HCT116 (cell line): ENCODE measurements around the gene VWC2. TPM values are rescaled to one million over a fixed set of nuclear protein-coding genes. Genes with fewer than 3 reads are reported as not detected.

ENCODE experiments used
- ATAC-seq: fragments of 200-7000 bp; cut with Tn5 transposase; 2 replicates; pipeline ENCODE4 v1.9.1; 2020; ENCODE audit warnings: mild to moderate bottlenecking, moderate library complexity
- BruUV-seq: library from RNA; stranded (reverse); fragments of 400-500 nt; replicated peaks from 2 replicates; lab custom pipeline; 2021; lab: Mats Ljungman, UMichigan
- CTCF ChIA-PET: fragments of 300-600 bp; sonication (Branson Sonifier 250); formaldehyde crosslinking; loops from one replicate; lab custom pipeline; 2021; ENCODE audit warnings: antibody characterized with exemption; lab: Charles Lee
- POLR2A ChIA-PET: fragments of 300-600, 350-600 bp; sonication (Branson Sonifier 250); formaldehyde crosslinking; loops from one replicate; lab custom pipeline; 2021; ENCODE audit warnings: antibody characterized with exemption; lab: Charles Lee
- RAD21 ChIA-PET, 2 experiments: fragments of 300-600 bp; sonication (Branson Sonifier 250); formaldehyde crosslinking; loops; one replicate each; lab custom pipeline; 2023; ENCODE audit warnings: low total read pairs in 2 of 2; ENCODE audit not compliant: uncharacterized antibody in 2 of 2, unreplicated experiment in 2 of 2, low non-redundant PET in 1 of 2; lab: Charles Lee
- DNase-seq: peaks from one replicate; pipeline ENCODE4 v3.0.0-alpha.2; 2010; ENCODE audit warnings: low read depth, low spot score
- H2AFZ ChIP-seq: fragments of 200-600 bp; shearing (Covaris generic), sonication (generic); 2 replicates; pipeline ENCODE4 v1.6.1; 2017; ENCODE audit warnings: low read depth, mixed run types, mixed read lengths, antibody characterized with exemption, low read length; ENCODE audit not compliant: poor library complexity, severe bottlenecking
- H3K27ac ChIP-seq: 2 replicates; pipeline ENCODE4 v1.5.1; 2012; ENCODE audit warnings: low read depth, low read length
- H3K27me3 ChIP-seq: fragments of 200-600 bp; sonication (generic); 2 replicates; pipeline ENCODE4 v1.6.1; 2016; ENCODE audit warnings: mixed run types, low read length, mixed read lengths; ENCODE audit not compliant: insufficient read depth
- H3K36me3 ChIP-seq, 2 experiments: fragments of 200-500 bp in 1 of 2; fragments of 200-600 bp in 1 of 2; sonication (Bioruptor generic) in 1 of 2; sonication (generic) in 1 of 2; 2 replicates each; pipeline versions ENCODE4 v1.5.1 to v1.6.1; 2014 to 2016; ENCODE audit warnings: low read length in 2 of 2, inconsistent platforms in 1 of 2, mixed read lengths in 1 of 2, mixed run types in 1 of 2; ENCODE audit not compliant: insufficient read depth in 2 of 2, control insufficient read depth in 1 of 2
- H3K4me1 ChIP-seq, 2 experiments: fragments of 200-600 bp in 1 of 2; sonication (generic) in 1 of 2; 2 replicates each; pipeline versions ENCODE4 v1.5.1 to v1.6.1; 2012 to 2017; ENCODE audit warnings: low read length in 2 of 2, inconsistent platforms in 1 of 2, mild to moderate bottlenecking in 1 of 2, mixed read lengths in 1 of 2, mixed run types in 1 of 2, moderate library complexity in 1 of 2; ENCODE audit not compliant: insufficient read depth in 2 of 2, control insufficient read depth in 1 of 2
- H3K4me2 ChIP-seq: fragments of 200-600 bp; sonication (generic); 2 replicates; pipeline ENCODE4 v1.6.1; 2017; ENCODE audit warnings: mixed run types, low read length, mixed read lengths
- H3K4me3 ChIP-seq, 2 experiments: fragments of 200-600 bp in 1 of 2; sonication (generic) in 1 of 2; replicated peaks in 1 of 2; 2 replicates each; pipeline ENCODE4 v1.5.1; 2011 to 2016; ENCODE audit warnings: low read length in 2 of 2, control low read depth in 1 of 2, low read depth in 1 of 2, mild to moderate bottlenecking in 1 of 2, mixed read lengths in 1 of 2, mixed run types in 1 of 2
- H3K79me2 ChIP-seq: fragments of 200-600 bp; sonication (generic); 2 replicates; pipeline ENCODE4 v1.6.1; 2017; ENCODE audit warnings: mild to moderate bottlenecking, mixed run types, low read length, moderate library complexity, mixed read lengths; ENCODE audit not compliant: insufficient read depth
- H3K9ac ChIP-seq: fragments of 200-600 bp; sonication (generic); 2 replicates; pipeline ENCODE4 v1.6.1; 2016; ENCODE audit warnings: low read length, mixed read lengths
- H3K9me2 ChIP-seq: fragments of 200-600 bp; sonication (generic), shearing (Covaris generic); 2 replicates; pipeline ENCODE4 v1.6.1; 2017; ENCODE audit warnings: mixed run types, mild to moderate bottlenecking, moderate library complexity; ENCODE audit not compliant: insufficient read depth
- H3K9me3 ChIP-seq, 2 experiments: fragments of 200-500 bp in 1 of 2; fragments of 200-600 bp in 1 of 2; sonication (Bioruptor generic) in 1 of 2; sonication (generic) in 1 of 2; 2 replicates each; pipeline ENCODE4 v1.6.1; 2014 to 2017; ENCODE audit warnings: low read length in 2 of 2, mixed read lengths in 2 of 2, inconsistent platforms in 1 of 2, low read depth in 1 of 2, mild to moderate bottlenecking in 1 of 2, mixed run types in 1 of 2, moderate library complexity in 1 of 2; ENCODE audit not compliant: control insufficient read depth in 1 of 2, insufficient read depth in 1 of 2
- H4K20me1 ChIP-seq: fragments of 200-600 bp; sonication (generic), shearing (Covaris generic); 2 replicates; pipeline ENCODE4 v1.6.1; 2017; ENCODE audit warnings: mixed run types, mild to moderate bottlenecking, moderate library complexity; ENCODE audit not compliant: insufficient read depth
- ATF3 ChIP-seq: IDR thresholded peaks from 2 replicates; pipeline ENCODE4 v1.6.1; 2012
- CEBPB ChIP-seq: IDR thresholded peaks from 2 replicates; pipeline ENCODE4 v1.6.1; 2012; ENCODE audit warnings: low read depth
- CTCF ChIP-seq, 3 experiments: fragments of 200-600 bp in 1 of 3; sonication (generic) in 1 of 3; IDR thresholded peaks in 2 of 3; conservative IDR thresholded peaks in 1 of 3; 2 replicates each; pipeline ENCODE4 v1.5.1; 2012 to 2017; ENCODE audit warnings: low read depth in 2 of 3, low read length in 2 of 3, antibody characterized with exemption in 1 of 3, borderline replicate concordance in 1 of 3, control low read depth in 1 of 3, mild to moderate bottlenecking in 1 of 3, mixed read lengths in 1 of 3, mixed run types in 1 of 3, moderate library complexity in 1 of 3; ENCODE audit not compliant: insufficient read depth in 1 of 3
- EZH2 ChIP-seq: fragments of 200-600 bp; sonication (generic); IDR thresholded peaks from 2 replicates; pipeline ENCODE4 v1.6.1; 2017; ENCODE audit warnings: antibody characterized with exemption, mixed run types
- EZH2phosphoT487 ChIP-seq: fragments of 200-600 bp; IDR thresholded peaks from 2 replicates; pipeline ENCODE4 v1.6.1; 2018; ENCODE audit warnings: antibody characterized with exemption, borderline replicate concordance
- FOSL1 ChIP-seq: IDR thresholded peaks from 2 replicates; pipeline ENCODE4 v1.6.1; 2012; ENCODE audit warnings: low read depth
- JUND ChIP-seq: IDR thresholded peaks from 2 replicates; pipeline ENCODE4 v1.6.1; 2012
- MAX ChIP-seq: IDR thresholded peaks from 2 replicates; pipeline ENCODE4 v1.6.1; 2012
- POLR2A ChIP-seq: IDR thresholded peaks from 2 replicates; pipeline ENCODE4 v1.7.0; 2011; ENCODE audit warnings: borderline replicate concordance; ENCODE audit not compliant: insufficient read depth, insufficient read length; ENCODE audit errors: extremely low read depth
- RAD21 ChIP-seq: IDR thresholded peaks from 2 replicates; pipeline ENCODE4 v1.6.1; 2012; ENCODE audit warnings: low read depth, mild to moderate bottlenecking
- REST ChIP-seq: IDR thresholded peaks from 2 replicates; pipeline ENCODE4 v1.6.1; 2012; ENCODE audit warnings: low read depth
- SIN3A ChIP-seq: IDR thresholded peaks from 2 replicates; pipeline ENCODE4 v1.6.1; 2012; ENCODE audit warnings: low read depth
- SP1 ChIP-seq: IDR thresholded peaks from 2 replicates; pipeline ENCODE4 v1.6.1; 2012; ENCODE audit warnings: low read depth
- SRF ChIP-seq: IDR thresholded peaks from 2 replicates; pipeline ENCODE4 v1.6.1; 2012; ENCODE audit warnings: low read depth
- TCF7L2 ChIP-seq: IDR thresholded peaks from 2 replicates; pipeline ENCODE4 v1.7.0; 2011; ENCODE audit warnings: borderline replicate concordance, inconsistent platforms; ENCODE audit not compliant: insufficient read depth, insufficient read length; ENCODE audit errors: extremely low read depth
- ZNF274 ChIP-seq: fragments of 200-500 bp; sonication (Bioruptor generic); IDR thresholded peaks from 2 replicates; pipeline ENCODE4 v1.6.1; 2014; ENCODE audit warnings: mild to moderate bottlenecking, low read depth, low read length, inconsistent platforms
- intact Hi-C: fragments of 100-400 bp; cut with micrococcal nuclease; formaldehyde crosslinking; loops from 2 replicates; pipeline ENCODE4 v1.10.0; 2022
- total RNA-seq: library from RNA; stranded (reverse); gene quantifications from one replicate; pipeline ENCODE4 v1.2.1, GENCODE V29; 2021; ENCODE audit not compliant: unreplicated experiment

VWC2 gene
- total RNA-seq, 1 experiment from 2014 or later, result not detected

- POLR2A ChIA-PET, result no interaction called here
- H3K36me3 ChIP-seq, result no peaks in the 10 kb centered on the region
- ATAC-seq (no peak), DNase-seq (no peak)
- no TSS peak for BruUV-seq
- no peaks in the 10 kb centered on the region for H3K27me3 ChIP-seq
- RAD21 ChIA-PET, result no interaction called here
- no peak overlapping the region for H2AFZ ChIP-seq
- CTCF ChIA-PET, result no interaction called here
- intact Hi-C loops, result no loop called here
- H3K79me2 ChIP-seq, result no peaks in the 10 kb centered on the region
- H3K4me1 ChIP-seq, result no peaks in the 10 kb centered on the region
- TF ChIP-seq SRF (no peak), MAX (no peak), REST (no peak), POLR2A (no peak), SP1 (no peak), ATF3 (no peak), FOSL1 (no peak), TCF7L2 (no peak), ZNF274 (no peak), SIN3A (no peak), JUND (no peak), EZH2phosphoT487 (no peak), CEBPB (no peak), EZH2 (no peak), CTCF (IDR thresholded peaks at IDR 0.05 in 2 of 3, conservative IDR thresholded peaks at IDR 0.05 in 1 of 3; ENCODE audit: borderline replicate concordance in 1 of 3, insufficient read depth in 1 of 3, low read depth in 2 of 3, low read length in 2 of 3) (no peak), RAD21 (no peak)
- no peaks in the 10 kb centered on the region; a peak in 1 of 4 replicates for H3K9me3 ChIP-seq
- H3K9me2 ChIP-seq, result no peaks in the 10 kb centered on the region
- H3K4me3 ChIP-seq, result no peak overlapping the region
- no peak overlapping the region for H3K9ac ChIP-seq
- H4K20me1 ChIP-seq, result no peaks in the 10 kb centered on the region
- no peak overlapping the region for H3K4me2 ChIP-seq
- no peak overlapping the region for H3K27ac ChIP-seq
Observed at GRCh38 chr7:49873420-49873819, 100.0 kb downstream of the VWC2 start.
